HG03097 (cell line): ENCODE results near the gene MACROD2.
"Not testable (repeated sequence)": the region's sequence is repeated elsewhere in the genome, so short reads cannot be mapped to it uniquely, and the experiment has no call there.

Source experiments
- ATAC-seq: cut with Tn5 transposase; IDR thresholded peaks from one replicate; pipeline ENCODE4 v1.9.1; 2021; ENCODE audit not compliant: unreplicated experiment, low FRiP score

Gene MACROD2

DNA sequence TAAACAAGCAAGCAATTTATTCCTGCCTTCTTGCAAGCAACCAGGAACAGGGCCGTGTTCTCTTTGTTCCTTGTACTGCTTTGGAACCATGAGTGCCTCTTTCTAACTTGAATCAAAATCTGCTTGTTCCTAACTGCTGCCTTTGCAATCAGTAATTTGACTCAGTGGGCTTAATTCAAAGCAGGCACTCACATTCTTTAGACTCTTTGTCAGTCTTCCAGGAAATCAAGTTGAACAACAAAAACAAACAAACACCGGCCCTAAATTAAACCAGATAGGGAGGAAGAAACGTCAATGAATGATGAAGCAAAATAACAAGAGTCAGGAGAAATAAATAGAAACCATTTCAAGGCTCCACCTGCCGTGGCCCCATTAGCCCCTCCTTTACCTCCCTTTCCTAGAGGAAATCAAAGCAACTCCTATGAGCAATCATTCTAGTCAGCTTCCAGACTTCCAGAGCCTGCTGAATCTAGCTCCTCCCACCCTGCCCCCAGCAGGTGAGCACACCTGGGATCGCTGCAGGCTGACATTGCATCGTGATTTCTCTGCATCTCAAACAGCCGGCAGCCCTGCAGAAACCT lies 924.3 kb downstream of the MACROD2 start:
- no peak for ATAC-seq

DNA sequence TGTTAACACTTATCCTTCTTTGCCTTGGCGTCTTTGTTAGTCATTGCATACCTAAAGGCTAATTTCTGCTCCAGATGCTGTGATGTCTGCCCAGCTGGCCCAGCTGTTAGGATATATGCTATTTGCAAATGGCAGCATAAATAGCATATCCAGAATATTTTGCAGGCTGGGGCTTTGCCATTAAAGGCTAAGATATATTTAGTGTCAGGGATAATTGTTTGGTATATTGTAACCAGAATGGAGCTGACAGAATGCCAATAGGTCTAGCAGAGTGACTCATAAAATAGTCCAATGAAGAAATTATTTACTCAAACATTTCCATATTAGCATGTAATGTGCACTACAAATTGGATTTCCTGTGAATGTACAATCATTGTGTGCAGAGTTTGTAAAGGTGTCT lies 926.2 kb downstream of the MACROD2 start:
- ATAC-seq, result no peak

GRCh38 chr20:14922503-14923267 lies 927.4 kb downstream of the MACROD2 start:
- no peak for ATAC-seq

DNA sequence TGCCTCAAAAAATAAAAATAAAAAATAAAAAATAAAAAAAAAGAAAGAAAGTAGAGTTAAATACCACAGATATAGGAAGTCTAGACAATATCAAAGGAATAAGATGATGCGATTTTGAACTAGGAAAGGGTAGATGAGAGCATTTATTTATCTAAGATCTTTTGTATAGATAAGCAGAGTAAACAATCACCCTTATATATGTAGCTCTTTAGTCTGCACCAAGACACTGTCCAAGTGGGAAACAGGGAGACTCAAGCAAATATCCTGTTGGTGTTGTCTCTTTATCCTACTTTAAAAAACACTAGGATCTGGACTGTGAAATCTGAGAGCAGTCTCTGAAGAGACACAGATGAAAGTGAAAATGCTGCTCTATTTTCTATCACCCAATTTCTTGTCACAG lies 929.1 kb downstream of the MACROD2 start:
- no peak for ATAC-seq

GRCh38 chr20:14925300-14925699 lies 930.0 kb downstream of the MACROD2 start:
- ATAC-seq, result no peak

- ATAC-seq, result not testable (repeated sequence)
Measured at GRCh38 chr20:14926436-14926835, 931.1 kb downstream of the MACROD2 start.

DNA sequence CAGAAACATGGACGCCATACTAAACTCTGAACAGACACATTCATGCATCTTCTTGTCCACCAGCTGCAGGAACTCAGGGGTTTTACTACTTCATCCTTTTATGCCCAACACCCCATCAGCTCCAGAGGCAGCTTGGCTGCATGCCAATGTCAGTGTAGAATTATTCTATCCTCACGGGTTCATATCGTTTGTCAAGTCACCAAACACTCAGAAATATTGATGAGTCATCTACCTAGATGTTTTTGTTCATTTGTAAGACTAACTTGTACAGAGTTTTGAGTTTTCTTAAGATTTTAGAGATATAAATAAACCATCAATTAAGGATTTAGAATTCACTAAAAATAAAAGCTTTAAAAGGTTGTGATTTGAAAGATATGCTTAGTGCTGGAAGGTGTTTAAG lies 932.8 kb downstream of the MACROD2 start:
- no peak for ATAC-seq

DNA sequence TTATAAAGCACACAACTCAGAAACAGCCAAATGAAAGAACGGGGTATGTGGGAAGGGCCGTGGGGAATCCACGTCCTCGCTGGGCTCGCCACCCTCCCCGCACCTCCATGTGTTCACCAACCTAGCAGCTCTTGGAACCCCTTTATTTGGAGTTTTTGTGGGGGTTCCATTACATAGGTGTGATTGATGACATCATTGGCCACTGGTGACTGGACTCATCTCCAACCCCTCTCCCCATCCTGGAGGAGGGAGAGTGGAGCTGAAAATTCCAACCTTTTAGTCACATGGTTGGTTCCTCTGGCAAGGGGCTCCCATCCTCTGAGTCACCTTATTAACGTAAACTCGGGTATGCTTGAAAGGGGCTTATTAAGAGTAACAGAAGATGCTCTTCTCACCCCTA lies 934.1 kb downstream of the MACROD2 start:
- ATAC-seq, result no peak

DNA sequence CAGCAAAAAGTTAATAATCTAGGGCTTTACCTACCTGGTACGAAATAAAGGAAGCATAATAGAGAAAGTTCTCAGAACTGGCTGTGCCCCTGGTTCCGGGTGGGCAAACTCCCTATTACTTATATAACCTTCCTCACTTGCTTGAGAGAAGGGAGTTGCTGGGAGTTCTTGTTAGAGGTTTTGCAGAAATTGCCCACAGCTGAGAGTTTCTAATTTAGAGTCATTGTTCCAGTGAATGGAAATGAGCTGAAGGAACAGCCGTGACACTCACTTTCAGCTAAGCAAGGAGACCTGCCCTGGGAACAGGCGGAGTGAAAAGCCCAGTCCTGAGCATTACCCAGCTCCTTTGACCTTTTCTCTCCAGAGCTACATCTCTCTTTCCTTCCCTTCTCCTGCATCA lies 936.7 kb downstream of the MACROD2 start:
- ATAC-seq, result no peak

DNA sequence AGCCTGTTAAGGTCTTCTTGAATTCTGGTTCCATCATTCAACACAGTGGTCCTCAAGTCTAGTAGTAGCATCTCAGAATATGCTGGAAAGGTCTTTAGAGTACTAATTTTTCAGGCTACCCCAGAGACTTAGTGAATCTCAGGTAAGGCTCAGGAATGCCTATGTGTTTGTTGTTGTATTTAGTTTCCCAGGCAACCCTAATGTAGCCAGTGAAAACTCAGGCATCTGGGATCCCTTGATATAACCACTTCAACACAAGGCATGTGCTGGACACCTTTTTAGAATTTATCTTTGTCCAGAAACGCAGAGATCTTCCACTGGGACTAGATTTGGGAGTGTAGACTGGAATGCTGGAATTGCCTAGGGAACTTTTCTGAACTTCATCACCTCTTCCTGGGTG lies 940.0 kb downstream of the MACROD2 start:
- ATAC-seq, result no peak

DNA sequence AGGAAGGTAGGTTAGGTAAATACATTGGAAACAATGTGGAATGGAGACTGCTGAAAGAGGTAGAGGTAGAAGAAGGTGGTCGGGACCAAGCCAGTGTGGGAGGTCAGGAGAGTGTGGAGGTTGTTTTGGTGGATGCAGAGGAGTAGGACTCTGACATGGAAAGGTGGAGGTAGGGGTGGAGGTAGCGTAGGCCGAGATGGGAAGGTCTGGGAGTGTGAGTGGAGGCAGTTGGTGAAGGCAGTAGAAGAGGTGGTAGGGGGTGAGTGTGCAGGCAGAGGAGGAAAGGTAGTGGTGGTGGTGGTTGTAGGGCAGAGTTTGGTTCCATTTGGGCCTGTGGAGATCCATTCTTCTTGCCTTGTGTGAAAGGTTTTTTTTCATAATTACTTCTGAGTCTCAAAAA lies 941.7 kb downstream of the MACROD2 start:
- ATAC-seq, result no peak

DNA sequence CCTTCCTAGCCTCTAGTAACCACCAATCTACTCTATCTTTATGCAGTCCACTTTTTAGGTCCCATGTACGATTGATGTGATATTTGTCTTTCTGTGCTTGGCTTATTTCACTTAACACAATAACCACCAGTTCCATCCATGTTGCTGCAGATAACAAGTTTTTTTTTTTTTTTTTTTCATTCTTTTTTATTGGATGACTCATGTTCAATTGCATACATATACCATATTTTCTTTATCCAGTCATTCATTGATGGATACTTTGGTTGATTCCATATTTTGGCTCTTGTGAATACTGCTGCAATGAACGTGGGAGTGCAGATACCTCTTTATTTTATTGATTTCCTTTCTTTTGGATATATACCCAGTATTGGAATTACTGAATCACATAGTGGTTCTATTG lies 942.5 kb downstream of the MACROD2 start:
- ATAC-seq, result no peak

- ATAC-seq, result no peak
Measured at GRCh38 chr20:14947536-14947935, 952.2 kb downstream of the MACROD2 start.

GRCh38 chr20:14947946-14948345 lies 952.6 kb downstream of the MACROD2 start:
- no peak for ATAC-seq

GRCh38 chr20:14948416-14948815 lies 953.1 kb downstream of the MACROD2 start:
- ATAC-seq, result no peak

DNA sequence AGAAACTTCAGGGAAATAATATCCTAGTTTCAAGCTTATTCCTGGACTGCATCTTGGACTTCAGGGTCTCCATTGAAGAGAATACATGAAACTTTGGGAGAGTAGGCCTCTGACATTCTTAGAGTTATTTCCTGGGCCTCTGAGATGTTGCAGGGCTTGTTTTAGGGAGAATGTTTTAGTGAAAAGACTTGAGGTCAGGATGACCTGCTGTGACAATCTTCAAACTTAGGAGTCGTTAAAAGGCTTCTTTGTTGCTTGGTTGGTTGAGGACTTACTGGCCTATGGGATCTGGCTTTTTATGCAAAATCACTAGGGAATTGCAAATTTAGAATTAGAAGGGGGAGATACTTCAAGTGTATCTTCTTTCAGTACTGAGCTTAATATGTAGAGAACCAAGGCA lies 955.3 kb downstream of the MACROD2 start:
- ATAC-seq, result peak; percentile 15

DNA sequence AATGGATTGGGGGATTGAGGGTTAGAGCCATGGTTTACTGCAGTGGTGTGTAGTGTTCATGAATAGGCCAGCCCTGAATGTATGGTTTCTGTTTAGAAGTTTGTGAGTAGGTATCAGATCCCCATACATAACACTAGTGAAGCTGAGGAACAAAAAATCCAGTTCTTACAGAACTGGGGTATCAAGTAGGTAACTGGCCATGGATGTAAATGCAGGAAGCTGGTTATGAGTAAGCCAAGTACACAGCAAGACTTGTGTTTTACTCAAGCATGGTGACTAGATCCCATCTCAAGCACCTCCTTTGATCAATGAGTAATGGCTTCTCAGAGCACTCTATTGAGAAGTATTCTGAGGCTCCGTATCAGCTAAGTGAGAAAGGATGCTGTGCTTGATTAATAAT lies 955.8 kb downstream of the MACROD2 start:
- peak; percentile 78 for ATAC-seq

GRCh38 chr20:14951707-14952418 lies 956.5 kb downstream of the MACROD2 start:
- ATAC-seq, result no peak

DNA sequence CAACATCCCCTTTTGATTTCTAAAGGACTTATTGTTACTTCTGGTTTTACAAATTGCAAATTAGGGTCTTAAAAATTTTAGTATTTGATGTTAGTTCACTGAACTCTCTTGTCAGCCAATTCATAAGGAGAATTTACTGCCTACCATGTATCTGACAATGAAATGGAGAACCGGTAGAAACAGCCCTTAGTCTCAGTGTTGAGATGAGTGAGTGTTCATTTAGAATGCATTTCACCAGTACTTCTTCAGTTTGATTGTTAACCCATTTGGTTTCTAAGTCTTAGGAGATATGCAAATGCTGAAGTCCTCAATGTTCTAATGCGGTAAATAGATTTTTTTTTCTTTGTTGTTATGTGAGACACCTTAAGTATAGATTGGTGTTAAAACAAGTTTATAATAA lies 958.4 kb downstream of the MACROD2 start:
- ATAC-seq, result no peak

GRCh38 chr20:14955399-14955798 lies 960.1 kb downstream of the MACROD2 start:
- ATAC-seq, result no peak

DNA sequence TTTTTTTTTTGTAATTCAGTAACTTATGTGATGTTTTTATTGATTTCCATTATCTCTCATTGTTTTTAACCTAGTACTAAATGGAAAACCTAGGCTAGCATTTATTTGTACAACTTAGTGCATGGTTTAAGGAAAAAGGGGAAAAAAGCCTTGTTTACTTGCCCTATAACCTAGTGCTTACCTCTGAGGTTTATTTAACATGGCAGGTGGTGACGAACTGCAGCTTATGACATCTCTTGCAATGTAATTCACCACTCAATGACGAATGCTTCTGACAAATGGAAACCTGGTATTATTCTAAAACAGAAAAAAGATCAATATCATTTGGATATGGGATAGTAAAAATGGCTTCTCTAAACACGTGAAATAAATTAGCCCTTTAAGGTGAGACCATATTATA lies 960.7 kb downstream of the MACROD2 start:
- ATAC-seq, result no peak

- no peak for ATAC-seq
Measured at GRCh38 chr20:14956538-14956937, 961.2 kb downstream of the MACROD2 start.
